HG03571 (cell line): ENCODE data around the gene GAPDHS.

Experiments
- ATAC-seq: cut with Tn5 transposase; IDR thresholded peaks from one replicate; pipeline ENCODE4 v1.9.1; 2021; ENCODE audit not compliant: unreplicated experiment

The GAPDHS gene

GRCh38 chr19:35533201-35533821 is at the start of gene GAPDHS:
GAPDHS (plus strand) TSS chr19:35533456; CDS start chr19:35533528, 72 bp downstream.
- ATAC-seq: no peak

- ATAC-seq: peak; percentile 79
Observed at GRCh38 chr19:35484252-35485036, 48.8 kb upstream of the GAPDHS start.

GRCh38 chr19:35486268-35486708 is 47.0 kb upstream of the GAPDHS start:
- no peak for ATAC-seq

DNA sequence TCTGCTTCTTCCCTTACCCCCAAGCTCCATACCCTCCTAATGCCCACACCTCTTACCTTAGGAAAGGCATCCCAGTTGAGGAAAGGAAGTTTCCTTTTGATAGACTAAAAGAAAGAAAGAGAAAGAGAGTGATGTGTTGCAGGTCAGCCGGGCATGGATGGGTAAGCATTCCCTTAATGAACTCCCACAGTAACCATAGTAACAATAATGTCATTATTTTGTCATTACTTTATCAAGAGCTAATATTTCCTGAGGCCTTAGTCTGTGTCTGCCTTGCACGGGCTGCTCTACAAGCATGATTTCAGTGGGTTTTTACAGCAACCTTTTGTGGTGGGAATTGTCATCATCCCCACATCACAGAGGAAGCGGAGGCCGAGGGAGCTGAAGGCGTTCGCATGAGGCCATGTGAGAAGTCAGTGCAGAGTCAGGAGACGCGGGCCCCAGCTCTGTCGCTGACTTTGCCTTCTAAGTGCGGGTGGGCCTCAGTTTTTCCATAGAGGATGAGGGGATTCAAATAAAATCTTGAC is 45.5 kb upstream of the GAPDHS start:
- ATAC-seq: no peak

DNA sequence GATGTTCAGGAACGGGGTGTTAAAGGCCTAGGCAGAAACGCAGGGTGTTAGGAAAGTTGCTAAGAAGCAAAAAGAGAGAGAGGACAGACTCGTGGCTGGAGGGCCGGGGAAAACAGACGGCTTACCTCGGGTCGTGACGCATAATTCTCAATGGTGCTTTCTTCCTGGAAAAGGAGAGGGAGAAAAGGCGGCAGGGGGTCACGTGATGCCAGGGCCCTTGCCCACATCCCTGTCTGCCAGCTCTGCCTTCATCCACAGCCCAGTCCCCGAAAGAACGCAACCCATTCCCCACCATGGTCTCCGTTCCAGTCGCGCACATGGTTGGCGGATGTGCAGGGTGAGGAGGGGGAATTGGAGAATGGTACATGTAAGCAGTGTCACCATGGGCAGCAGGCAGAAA is 44.6 kb upstream of the GAPDHS start:
- ATAC-seq: no peak

DNA sequence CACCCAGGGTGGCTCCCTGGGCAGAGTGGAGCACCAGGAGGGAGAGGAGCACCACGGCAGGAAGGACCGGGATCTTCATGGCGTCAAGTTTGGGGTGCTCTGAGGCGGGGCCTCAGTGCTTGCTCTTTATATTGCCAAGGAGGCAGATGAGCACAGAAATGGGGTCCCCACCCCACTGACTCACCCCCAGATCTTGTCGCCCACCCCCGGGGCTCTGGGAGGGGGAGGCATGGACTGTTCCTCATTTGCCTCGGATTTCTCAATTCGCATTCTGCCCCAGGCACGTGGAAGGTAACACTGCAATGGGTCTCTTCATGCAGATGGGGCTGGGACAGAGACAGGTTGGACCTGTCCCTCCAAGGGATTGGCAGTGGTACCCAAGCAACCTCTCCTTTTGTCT is 42.9 kb upstream of the GAPDHS start, which contains the start of gene KRTDAP:
Gene KRTDAP, minus strand, starts transcription at position 101 of the 400 bp plus-strand sequence. Its CDS starts 22 bp downstream, at position 79.
- ATAC-seq: no peak

DNA sequence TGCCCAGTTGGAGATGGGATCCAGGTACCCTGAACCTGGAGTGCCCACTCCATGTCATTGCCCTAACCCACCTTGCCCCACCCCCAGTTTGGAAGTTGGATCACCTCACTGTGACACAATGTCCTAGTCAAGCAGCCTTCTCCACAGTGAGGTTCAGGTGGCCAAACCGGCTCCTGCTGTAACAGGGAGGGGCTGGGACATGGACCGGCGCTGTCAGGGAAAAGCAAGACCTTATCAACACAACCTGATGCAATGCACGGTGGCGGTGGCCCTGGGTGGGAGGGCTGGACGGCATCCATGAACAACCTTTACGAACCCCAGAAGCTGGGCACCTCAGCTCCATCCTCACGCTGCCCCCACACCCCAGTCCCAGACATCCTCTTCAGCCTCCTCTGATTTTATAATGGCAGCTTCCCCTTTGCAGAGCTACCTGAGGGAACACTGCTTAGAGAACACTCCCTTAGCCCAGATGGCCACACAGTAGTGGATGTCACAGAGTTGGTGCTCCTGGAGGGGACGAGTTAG is 41.4 kb upstream of the GAPDHS start:
- no peak for ATAC-seq

DNA sequence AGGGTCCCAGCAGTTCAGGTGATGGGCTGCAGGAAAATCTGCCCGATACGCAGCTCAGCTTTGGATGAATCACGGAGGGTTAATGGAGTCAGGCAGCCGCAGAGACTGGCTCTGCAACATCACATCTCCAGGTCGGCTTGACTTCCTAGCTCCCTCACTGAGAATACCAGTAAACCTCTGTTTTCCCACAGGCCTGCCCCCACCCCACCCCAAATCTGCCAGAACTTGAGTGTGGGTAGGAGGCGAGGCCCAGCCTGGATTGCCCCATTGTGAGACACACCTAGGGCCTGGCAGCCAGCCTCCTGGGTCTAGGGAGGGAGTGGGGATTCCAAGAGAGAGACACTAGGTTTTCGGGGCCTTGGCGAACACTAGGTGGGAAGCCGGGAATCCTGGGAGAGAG is 39.3 kb upstream of the GAPDHS start:
- no peak for ATAC-seq

DNA sequence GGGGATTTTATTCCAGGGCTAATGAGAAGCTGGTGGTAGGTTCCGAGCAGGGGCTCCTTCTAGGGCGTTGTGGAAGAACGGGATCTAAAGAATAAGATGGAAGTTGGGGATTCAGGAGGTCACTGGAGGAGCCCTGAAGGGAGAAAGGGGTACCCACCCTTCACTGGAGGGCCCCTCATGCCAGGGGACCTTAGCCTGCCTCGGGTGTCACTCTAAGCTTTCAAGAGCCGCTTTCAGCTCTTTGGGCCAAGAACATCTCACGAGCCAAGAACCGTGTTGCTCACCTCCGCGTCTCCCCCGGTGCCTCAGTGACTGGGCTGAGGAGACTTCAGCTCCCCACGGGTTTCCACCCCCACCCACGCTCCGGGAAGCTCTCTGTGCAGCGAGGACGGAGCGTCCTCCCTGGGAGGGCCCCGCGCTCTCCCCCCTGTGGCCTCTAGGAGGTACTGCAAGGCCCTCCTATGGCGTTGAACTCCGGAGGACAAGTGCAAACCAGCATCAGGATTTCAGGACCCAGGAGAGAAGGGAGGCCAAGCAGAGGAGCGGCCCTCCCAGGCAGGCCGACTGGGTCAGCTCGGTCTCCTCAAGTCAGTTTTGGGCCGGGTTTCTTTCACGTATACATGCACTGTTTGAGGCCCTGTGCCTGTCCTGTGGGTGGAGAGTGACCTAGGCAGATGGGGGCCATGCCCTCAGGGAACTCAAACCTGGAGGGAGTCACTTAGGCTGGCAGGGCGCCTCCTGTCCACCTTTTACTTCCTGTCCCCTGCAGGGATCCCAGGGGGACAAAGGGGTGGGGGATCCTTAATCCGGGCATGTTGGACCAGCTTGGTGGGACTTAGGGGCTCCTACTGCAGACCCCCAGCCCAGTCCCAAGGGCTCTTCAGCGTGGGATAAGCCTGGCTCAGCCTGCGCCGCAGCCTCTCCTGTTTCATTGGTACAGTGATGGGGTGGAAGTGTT is 37.9 kb upstream of the GAPDHS start:
- ATAC-seq: no peak

- no peak for ATAC-seq
Observed at GRCh38 chr19:35497406-35497805, 35.9 kb upstream of the GAPDHS start.

DNA sequence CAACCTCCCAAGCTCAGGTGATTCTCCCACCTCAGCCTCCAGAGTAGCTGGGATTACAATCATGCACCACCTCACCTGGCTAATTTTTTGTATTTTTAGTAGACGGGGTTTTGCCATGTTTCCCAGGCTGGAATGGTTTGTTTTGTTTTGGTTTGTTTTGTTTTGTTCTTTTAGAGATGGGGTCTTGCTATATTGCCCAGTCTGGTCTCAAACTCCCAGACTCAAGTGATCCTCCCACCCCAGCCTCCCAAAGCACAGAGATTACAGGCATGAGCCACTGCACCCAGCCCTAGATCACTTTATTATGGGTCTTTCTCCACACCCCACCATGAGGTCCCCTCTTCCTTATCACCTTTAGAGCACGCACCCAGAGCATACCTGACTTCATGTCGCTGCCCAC is 35.0 kb upstream of the GAPDHS start:
- ATAC-seq: no peak

- ATAC-seq: no peak
Observed at GRCh38 chr19:35498984-35499527, 34.2 kb upstream of the GAPDHS start.

DNA sequence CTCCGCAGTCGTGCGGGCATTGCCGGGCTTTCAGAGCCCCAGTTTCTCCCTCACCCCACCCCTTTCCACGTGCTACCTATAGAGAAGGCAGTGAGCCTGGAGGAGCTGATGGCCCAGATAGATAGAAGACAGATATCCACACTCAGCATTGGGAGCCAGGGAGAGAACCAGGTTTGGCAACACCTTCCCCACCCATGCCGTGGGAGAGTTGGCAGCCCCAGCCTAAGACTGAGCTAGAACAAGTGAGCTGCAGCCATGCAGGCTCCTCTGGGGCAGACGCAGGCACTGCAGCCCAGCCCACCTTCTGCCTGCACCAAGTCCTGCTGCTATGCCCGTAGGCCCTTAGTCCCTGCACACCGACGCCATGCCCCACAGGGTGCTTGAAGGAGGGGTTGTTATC is 32.6 kb upstream of the GAPDHS start:
- no peak for ATAC-seq

DNA sequence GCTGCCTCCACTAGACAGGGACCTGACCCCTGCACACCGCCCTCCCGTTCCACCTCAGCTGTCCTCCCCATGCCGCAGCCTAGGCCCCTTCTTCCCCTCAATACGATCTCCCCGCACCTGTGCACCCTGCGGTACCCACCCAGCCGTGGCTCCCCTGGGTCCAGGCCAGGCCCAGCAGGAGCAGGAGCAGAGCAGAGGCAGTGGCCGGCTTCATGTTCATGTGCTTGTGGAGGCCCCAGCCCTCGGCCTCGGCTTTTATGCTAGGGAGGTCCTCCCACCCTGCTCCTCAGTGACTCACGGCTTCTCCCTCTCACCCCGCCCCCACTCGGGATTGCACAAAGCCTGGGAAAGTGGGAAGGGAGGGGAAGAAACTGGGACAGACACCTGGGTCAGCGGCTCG is 31.6 kb upstream of the GAPDHS start:
- no peak for ATAC-seq

DNA sequence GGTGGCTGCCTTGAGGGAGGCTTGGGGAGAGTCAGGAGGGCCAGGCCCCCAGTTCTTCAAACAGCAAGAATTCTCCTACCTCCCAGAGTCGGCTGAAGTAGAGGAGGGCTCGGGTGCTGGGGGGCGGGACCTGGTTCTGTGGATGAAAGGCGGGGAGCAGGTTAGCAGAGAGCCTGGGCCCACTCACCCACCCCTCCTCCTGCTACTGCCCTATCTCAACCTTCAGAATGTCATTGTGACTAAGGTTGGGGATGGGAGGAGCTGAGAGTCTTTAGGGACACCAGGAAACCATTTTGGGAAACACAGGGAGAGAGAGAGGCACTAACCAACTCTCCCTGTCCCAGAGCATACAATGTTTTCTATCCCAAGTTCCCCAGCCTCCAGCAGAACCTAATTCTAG is 30.5 kb upstream of the GAPDHS start:
- no peak for ATAC-seq

DNA sequence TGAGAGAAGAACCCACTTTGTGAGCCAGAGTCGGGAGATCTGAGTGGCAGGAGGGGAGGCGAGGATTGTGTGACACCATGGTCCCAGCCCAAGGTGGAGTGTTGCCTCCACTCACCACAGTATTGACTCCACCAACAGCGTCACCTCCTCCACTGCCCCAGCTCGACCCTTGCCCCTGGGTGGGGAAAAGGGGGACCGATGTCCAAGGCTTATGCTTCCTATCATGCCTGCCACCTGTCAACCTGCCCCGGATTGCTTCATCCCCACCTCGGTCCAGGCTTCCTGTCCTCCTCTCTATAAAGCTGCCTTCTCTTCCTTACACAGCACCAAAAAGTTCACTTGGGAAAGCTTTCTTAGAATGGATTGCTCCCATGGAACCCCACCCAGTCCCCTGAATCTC is 27.2 kb upstream of the GAPDHS start:
- ATAC-seq: no peak

DNA sequence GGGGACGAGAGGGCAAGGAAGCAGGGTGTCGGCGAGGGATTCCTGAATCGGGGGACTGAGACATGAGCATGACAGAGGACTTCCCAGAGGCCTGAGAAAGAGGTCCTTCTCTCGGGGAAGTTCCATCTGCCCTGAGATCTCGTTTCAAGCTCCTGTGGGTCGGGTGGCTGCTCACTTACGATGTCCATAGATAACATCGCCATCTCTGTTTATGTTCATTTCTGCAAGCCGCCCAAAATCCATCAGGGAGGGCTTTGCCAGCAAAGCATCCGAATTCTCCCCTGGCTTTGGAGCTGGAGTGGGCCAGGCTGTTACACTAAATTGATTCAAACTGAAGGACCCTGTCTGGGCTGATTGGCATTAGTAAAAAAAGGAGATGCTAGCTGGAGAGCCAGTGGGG is 25.7 kb upstream of the GAPDHS start:
- no peak for ATAC-seq

DNA sequence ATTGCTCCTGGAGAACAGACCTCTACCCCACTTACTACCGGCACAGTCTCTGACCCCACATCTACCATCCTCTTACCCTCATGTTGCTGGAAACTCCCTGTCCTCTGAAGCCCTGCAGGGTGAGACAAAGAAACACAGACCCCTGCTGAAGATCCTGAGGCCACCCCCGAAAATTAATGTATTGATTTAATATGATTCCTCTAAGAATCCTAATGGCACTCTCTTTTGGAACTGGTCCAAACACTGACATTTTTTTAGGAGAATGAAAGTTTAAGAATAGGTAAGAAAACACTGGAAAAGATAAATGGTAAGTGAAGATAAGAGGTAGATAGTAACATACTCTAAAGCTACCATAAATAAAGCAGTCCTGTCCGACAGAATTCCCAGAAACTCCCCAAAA is 25.1 kb upstream of the GAPDHS start:
- ATAC-seq: no peak

DNA sequence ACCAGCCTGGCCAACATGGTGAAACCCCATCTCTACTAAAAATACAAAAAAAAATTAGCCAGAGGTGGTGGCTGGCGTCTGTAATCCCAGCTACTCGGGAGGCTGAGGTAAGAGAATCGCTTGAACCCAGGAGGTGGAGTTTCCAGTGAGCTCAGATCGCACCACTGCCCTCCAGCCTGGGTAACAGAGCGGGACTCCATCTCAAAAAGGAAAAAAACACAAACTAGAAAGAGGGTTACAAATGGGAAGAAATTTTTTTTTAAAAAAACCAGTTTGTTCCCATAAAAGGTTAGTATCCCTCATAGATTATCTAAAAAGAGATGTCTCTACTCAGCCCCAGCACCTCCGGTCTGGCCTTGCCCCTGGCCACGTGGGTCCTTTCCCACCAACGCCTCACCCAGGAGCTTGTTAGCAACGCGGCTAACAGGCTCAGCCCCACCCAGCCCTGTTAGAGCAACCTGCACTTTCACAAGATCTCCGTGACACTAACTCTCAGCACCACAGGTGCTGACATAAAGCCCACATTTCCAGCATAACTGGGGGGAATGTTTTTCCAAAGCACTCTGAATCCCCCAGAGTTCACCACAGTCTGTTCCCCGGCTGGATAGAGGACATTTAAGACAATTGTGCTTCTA is 24.1 kb upstream of the GAPDHS start:
- ATAC-seq: no peak
